ENCODE data around the gene ASNSD1. TPM values are rescaled to one million over a fixed set of nuclear protein-coding genes. Genes with fewer than 3 reads are reported as not detected.
"Not testable (repeated sequence)": the region's sequence is repeated elsewhere in the genome, so short reads cannot be mapped to it uniquely, and the experiment has no call there.

ASNSD1 gene
- total RNA-seq, 6 experiments from 2014 or later, result 36.7 to 43.4 (median 38.3) TPM

- H3K4me1 Mint-ChIP-seq (ENCODE audit: low read depth), result no peaks in the 10 kb centered on the region
- TF ChIP-seq, protein P1, sequence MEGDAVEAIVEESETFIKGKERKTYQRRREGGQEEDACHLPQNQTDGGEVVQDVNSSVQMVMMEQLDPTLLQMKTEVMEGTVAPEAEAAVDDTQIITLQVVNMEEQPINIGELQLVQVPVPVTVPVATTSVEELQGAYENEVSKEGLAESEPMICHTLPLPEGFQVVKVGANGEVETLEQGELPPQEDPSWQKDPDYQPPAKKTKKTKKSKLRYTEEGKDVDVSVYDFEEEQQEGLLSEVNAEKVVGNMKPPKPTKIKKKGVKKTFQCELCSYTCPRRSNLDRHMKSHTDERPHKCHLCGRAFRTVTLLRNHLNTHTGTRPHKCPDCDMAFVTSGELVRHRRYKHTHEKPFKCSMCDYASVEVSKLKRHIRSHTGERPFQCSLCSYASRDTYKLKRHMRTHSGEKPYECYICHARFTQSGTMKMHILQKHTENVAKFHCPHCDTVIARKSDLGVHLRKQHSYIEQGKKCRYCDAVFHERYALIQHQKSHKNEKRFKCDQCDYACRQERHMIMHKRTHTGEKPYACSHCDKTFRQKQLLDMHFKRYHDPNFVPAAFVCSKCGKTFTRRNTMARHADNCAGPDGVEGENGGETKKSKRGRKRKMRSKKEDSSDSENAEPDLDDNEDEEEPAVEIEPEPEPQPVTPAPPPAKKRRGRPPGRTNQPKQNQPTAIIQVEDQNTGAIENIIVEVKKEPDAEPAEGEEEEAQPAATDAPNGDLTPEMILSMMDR (IDR thresholded peaks at IDR 0.05), result no peak
- no peak overlapping the region for H3K4me3 Mint-ChIP-seq
- no peaks in the 10 kb centered on the region for H3K9me3 Mint-ChIP-seq
- H3K36me3 Mint-ChIP-seq (ENCODE audit: low read depth), result no peaks in the 10 kb centered on the region
- H3K27ac Mint-ChIP-seq, result no peak overlapping the region
- no peak for DNase-seq
- no peaks in the 10 kb centered on the region for H3K27me3 Mint-ChIP-seq (ENCODE audit: insufficient read depth)
Measured at GRCh38 chr2:189696223-189696622, 35.0 kb downstream of the ASNSD1 start.

- no peaks in the 10 kb centered on the region for H3K36me3 Mint-ChIP-seq (ENCODE audit: low read depth)
- DNase-seq, result peak; percentile 51
- TF ChIP-seq, protein P1 (IDR thresholded peaks at IDR 0.05), result peak; percentile 88
- no peak overlapping the region for H3K4me3 Mint-ChIP-seq
- no peaks in the 10 kb centered on the region for H3K4me1 Mint-ChIP-seq (ENCODE audit: low read depth)
- H3K27ac Mint-ChIP-seq, result no peak overlapping the region
- H3K27me3 Mint-ChIP-seq (ENCODE audit: insufficient read depth), result no peaks in the 10 kb centered on the region
- no peaks in the 10 kb centered on the region for H3K9me3 Mint-ChIP-seq
Measured at GRCh38 chr2:189698020-189698887, 37.0 kb downstream of the ASNSD1 start.

- no peak overlapping the region for H3K4me3 Mint-ChIP-seq
- no peaks in the 10 kb centered on the region for H3K4me1 Mint-ChIP-seq (ENCODE audit: low read depth)
- H3K27me3 Mint-ChIP-seq (ENCODE audit: insufficient read depth), result no peaks in the 10 kb centered on the region
- H3K9me3 Mint-ChIP-seq, result no peaks in the 10 kb centered on the region
- no peaks in the 10 kb centered on the region for H3K36me3 Mint-ChIP-seq (ENCODE audit: low read depth)
- H3K27ac Mint-ChIP-seq, result no peak overlapping the region
- DNase-seq, result no peak
- TF ChIP-seq, protein P1 (IDR thresholded peaks at IDR 0.05), result no peak
Measured at GRCh38 chr2:189700681-189701080, 39.4 kb downstream of the ASNSD1 start.

DNA sequence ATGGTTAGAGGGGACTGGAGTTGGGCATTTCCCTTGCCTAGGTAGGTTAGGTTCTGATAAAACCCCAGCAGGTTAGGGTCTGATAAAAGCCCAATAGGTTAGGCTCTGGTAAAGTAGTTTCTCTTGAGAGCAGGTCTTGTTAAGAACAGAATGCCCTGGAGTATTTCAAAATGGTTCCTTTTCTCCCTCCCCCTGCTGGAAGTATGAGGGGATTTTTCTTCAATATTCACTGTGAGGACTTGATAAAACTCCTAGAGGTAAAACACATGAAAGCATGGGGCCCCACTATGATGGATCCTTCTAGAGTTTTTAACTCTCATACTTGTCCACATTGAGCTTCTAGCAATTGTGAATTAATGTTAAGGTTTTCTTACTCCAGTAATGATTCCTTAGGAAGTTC, 40.8 kb downstream of the ASNSD1 start:
- no peaks in the 10 kb centered on the region for H3K4me1 Mint-ChIP-seq (ENCODE audit: low read depth)
- no peak overlapping the region for H3K27ac Mint-ChIP-seq
- H3K9me3 Mint-ChIP-seq, result no peaks in the 10 kb centered on the region
- no peaks in the 10 kb centered on the region for H3K27me3 Mint-ChIP-seq (ENCODE audit: insufficient read depth)
- DNase-seq, result peak; percentile 7
- no peak overlapping the region for H3K4me3 Mint-ChIP-seq
- TF ChIP-seq, protein P1 (IDR thresholded peaks at IDR 0.05), result peak; percentile 64
- no peaks in the 10 kb centered on the region for H3K36me3 Mint-ChIP-seq (ENCODE audit: low read depth)

- no peaks in the 10 kb centered on the region for H3K27me3 Mint-ChIP-seq (ENCODE audit: insufficient read depth)
- TF ChIP-seq, protein P1 (IDR thresholded peaks at IDR 0.05), result no peak
- no peaks in the 10 kb centered on the region for H3K4me1 Mint-ChIP-seq (ENCODE audit: low read depth)
- H3K4me3 Mint-ChIP-seq, result no peak overlapping the region
- no peak for DNase-seq
- no peak overlapping the region for H3K27ac Mint-ChIP-seq
- no peaks in the 10 kb centered on the region; the same call in 1 of the 2 replicates for H3K9me3 Mint-ChIP-seq
- H3K36me3 Mint-ChIP-seq (ENCODE audit: low read depth), result no peaks in the 10 kb centered on the region
Measured at GRCh38 chr2:189709501-189710221, 48.4 kb downstream of the ASNSD1 start.

- not testable (repeated sequence) for H3K4me1 Mint-ChIP-seq (ENCODE audit: low read depth); DNase-seq; H3K36me3 Mint-ChIP-seq (ENCODE audit: low read depth); H3K4me3 Mint-ChIP-seq; H3K27ac Mint-ChIP-seq; H3K27me3 Mint-ChIP-seq (ENCODE audit: insufficient read depth)
- H3K9me3 Mint-ChIP-seq, result peaks cover 11% of the 10 kb centered on the region
Measured at GRCh38 chr2:189717593-189717992, 56.3 kb downstream of the ASNSD1 start.
